Vagina (tissue), 2 donors: Measurements from ENCODE around the gene ARL3.

Experiments used
- POLR2A ChIP-seq, 2 donors: fragments of 450-650 bp; IDR thresholded peaks; one replicate each; pipeline ENCODE4 v1.6.1; 2017; ENCODE audit warnings: antibody characterized with exemption in 2 of 2, mild to moderate bottlenecking in 2 of 2, moderate library complexity in 2 of 2
- POLR2AphosphoS5 ChIP-seq, 2 donors: sonication (generic); formaldehyde crosslinking; IDR thresholded peaks; one replicate each; pipeline ENCODE4 v1.9.0; 2017; ENCODE audit warnings: antibody characterized with exemption in 2 of 2, mild to moderate bottlenecking in 2 of 2, low read depth in 1 of 2; ENCODE audit not compliant: insufficient read depth in 1 of 2
- TF ChIP-seq, protein P1 (sequence below), 3 experiments: fragments of 450-650 bp in 2 of 3; fragments of 200-600 bp in 1 of 3; sonication (generic) in 1 of 3; IDR thresholded peaks; one replicate each; pipeline ENCODE4 v1.5.1; 2017 to 2019; ENCODE audit warnings: antibody characterized with exemption in 3 of 3, mild to moderate bottlenecking in 2 of 3, moderate library complexity in 2 of 3

DNA sequence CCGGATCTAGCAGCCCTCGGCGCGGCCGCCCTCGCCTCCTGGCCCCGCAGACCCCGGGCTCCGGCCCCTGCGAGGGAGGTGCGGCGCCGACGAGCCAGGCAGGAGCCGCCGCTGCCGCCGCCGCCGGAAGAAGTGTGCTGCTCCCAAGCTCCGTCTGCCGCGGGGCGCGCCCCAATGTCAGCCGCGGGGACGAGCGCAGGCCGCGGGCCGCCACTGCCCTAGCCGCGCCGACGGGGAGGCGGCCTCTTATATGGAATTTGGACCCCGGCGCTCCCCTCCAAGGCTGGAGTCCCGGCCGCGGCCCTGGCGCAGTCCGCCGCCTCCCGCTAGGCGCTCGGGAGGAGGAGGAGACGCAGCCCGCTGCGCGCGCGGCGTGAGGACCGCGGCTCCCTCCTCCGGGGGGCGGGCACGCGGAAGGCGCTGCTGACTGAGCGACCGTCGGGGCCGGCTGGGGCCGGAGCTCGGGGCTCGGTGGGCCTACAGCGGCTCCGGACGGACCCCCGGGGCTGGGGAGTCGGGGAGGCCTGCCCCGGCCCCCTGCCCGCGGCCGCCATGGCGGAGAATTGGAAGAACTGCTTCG lies 70.0 kb downstream of the ARL3 start, which contains the start of gene TRIM8:
- TF ChIP-seq POLR2A (IDR thresholded peaks at IDR 0.05) = no peak
- TF ChIP-seq, protein P1, sequence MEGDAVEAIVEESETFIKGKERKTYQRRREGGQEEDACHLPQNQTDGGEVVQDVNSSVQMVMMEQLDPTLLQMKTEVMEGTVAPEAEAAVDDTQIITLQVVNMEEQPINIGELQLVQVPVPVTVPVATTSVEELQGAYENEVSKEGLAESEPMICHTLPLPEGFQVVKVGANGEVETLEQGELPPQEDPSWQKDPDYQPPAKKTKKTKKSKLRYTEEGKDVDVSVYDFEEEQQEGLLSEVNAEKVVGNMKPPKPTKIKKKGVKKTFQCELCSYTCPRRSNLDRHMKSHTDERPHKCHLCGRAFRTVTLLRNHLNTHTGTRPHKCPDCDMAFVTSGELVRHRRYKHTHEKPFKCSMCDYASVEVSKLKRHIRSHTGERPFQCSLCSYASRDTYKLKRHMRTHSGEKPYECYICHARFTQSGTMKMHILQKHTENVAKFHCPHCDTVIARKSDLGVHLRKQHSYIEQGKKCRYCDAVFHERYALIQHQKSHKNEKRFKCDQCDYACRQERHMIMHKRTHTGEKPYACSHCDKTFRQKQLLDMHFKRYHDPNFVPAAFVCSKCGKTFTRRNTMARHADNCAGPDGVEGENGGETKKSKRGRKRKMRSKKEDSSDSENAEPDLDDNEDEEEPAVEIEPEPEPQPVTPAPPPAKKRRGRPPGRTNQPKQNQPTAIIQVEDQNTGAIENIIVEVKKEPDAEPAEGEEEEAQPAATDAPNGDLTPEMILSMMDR (IDR thresholded peaks at IDR 0.05) = no peak
- TF ChIP-seq POLR2AphosphoS5 (IDR thresholded peaks at IDR 0.05; ENCODE audit: insufficient read depth in 1 of 2, low read depth in 1 of 2) = no peak
